Stimulated activated CD8-positive, alpha-beta memory T cell treated with anti-CD3 and anti-CD28 coated beads, Interleukin-7, amount 100 ng/mL, for 48 hours (primary cell): Measurements from ENCODE around the gene TXNDC11.
A peak's percentile ranks its signal among the peaks of the same experiment; 100 is the strongest.

Experiments
- DNase-seq, 2 donors: peaks; one replicate each; pipeline ENCODE4 v3.0.0-alpha.2; 2020; ENCODE audit warnings: low read depth in 1 of 2; ENCODE audit errors: extremely low read depth in 1 of 2

TXNDC11 gene

GRCh38 chr16:11752856-11753255, 10.2 kb upstream of the TXNDC11 start:
- DNase-seq, result no peak

- DNase-seq, result no peak
Measured at GRCh38 chr16:11750056-11750455, 7.4 kb upstream of the TXNDC11 start.

- no peak for DNase-seq
Measured at GRCh38 chr16:11748404-11749254, 6.0 kb upstream of the TXNDC11 start.

GRCh38 chr16:11747949-11748403, 5.3 kb upstream of the TXNDC11 start:
- DNase-seq, result no peak

GRCh38 chr16:11744075-11744470, 1.4 kb upstream of the TXNDC11 start:
- DNase-seq, result no peak

- no peak for DNase-seq
Measured at GRCh38 chr16:11743308-11744074, 834 bp upstream of the TXNDC11 start.

- DNase-seq, result peak in 1 of 2 donors; percentile 28
Measured at GRCh38 chr16:11742093-11742535, 543 bp downstream of the TXNDC11 start.

GRCh38 chr16:11740567-11740966, 2.1 kb downstream of the TXNDC11 start:
- no peak for DNase-seq

GRCh38 chr16:11738742-11739544, 3.7 kb downstream of the TXNDC11 start:
- DNase-seq, result no peak

GRCh38 chr16:11737713-11738112, 4.9 kb downstream of the TXNDC11 start:
- DNase-seq, result no peak

- DNase-seq, result no peak
Measured at GRCh38 chr16:11736903-11737302, 5.8 kb downstream of the TXNDC11 start.

- no peak for DNase-seq
Measured at GRCh38 chr16:11735787-11736186, 6.9 kb downstream of the TXNDC11 start.

GRCh38 chr16:11734653-11735043, 8.0 kb downstream of the TXNDC11 start:
- DNase-seq, result no peak

- no peak for DNase-seq
Measured at GRCh38 chr16:11734025-11734652, 8.5 kb downstream of the TXNDC11 start.

- no peak for DNase-seq
Measured at GRCh38 chr16:11731222-11731621, 11.4 kb downstream of the TXNDC11 start.

- DNase-seq, result no peak
Measured at GRCh38 chr16:11729787-11730186, 12.9 kb downstream of the TXNDC11 start.

- no peak for DNase-seq
Measured at GRCh38 chr16:11727796-11728543, 14.7 kb downstream of the TXNDC11 start.

GRCh38 chr16:11726008-11726407, 16.6 kb downstream of the TXNDC11 start:
- DNase-seq, result no peak

- no peak for DNase-seq
Measured at GRCh38 chr16:11725457-11725856, 17.2 kb downstream of the TXNDC11 start.

GRCh38 chr16:11722468-11722808, 20.2 kb downstream of the TXNDC11 start:
- no peak for DNase-seq
